Left lung (tissue), 10 donors: ENCODE data around the gene CCHCR1. TPM values are rescaled to one million over a fixed set of nuclear protein-coding genes. Genes with fewer than 3 reads are reported as not detected.

Experiments used
- ATAC-seq: fragments of 200-7000 bp; cut with Tn5 transposase; one replicate; pipeline ENCODE4 v1.9.1; 2020; ENCODE audit warnings: moderate library complexity
- DNase-seq, 4 donors: peaks; one replicate each; pipeline ENCODE4 v3.0.0-alpha.2; 2013 to 2020
- H3K27ac ChIP-seq, 2 donors: fragments of 200-600 bp; sonication (generic) in 1 of 2; one replicate each; pipeline versions ENCODE4 v1.5.0 to v1.8.0; 2020 to 2021
- H3K27me3 ChIP-seq, 2 donors: fragments of 200-600 bp; sonication (generic) in 1 of 2; one replicate each; pipeline versions ENCODE4 v1.5.0 to v1.8.0; 2020 to 2021
- H3K36me3 ChIP-seq, 2 donors: fragments of 200-600 bp; sonication (generic) in 1 of 2; one replicate each; pipeline versions ENCODE4 v1.5.0 to v1.8.0; 2020 to 2021
- H3K4me1 ChIP-seq, 2 donors: fragments of 200-600 bp; one replicate each; pipeline ENCODE4 v1.8.0; 2021
- H3K4me3 ChIP-seq, 2 donors: fragments of 200-600 bp; sonication (generic) in 1 of 2; one replicate each; pipeline versions ENCODE4 v1.5.0 to v1.8.0; 2020 to 2021; ENCODE audit warnings: mild to moderate bottlenecking in 1 of 2
- H3K9me3 ChIP-seq, 2 donors: fragments of 200-600 bp; sonication (generic) in 1 of 2; one replicate each; pipeline versions ENCODE4 v1.5.0 to v1.8.0; 2020 to 2021
- intact Hi-C, 2 donors: fragments of 100-400 bp; cut with DNase I; formaldehyde crosslinking; loops; one replicate each; pipeline versions ENCODE4 v1.11.2 to v1.14.2; 2022
- polyA plus RNA-seq, 6 donors: library from polyadenylated mRNA; unstranded; fragments of 120-200 nt; gene quantifications; one replicate each; pipeline ENCODE4 v1.2.1, GENCODE V29; 2013; ENCODE audit not compliant: insufficient read length in 6 of 6
- total RNA-seq, 2 donors: library from RNA; stranded (reverse); fragmentation: NEBNext Ultra II Directional; extraction: Animal tissue kit (Norgen Biotek cat#: 25700); gene quantifications; one replicate each; pipeline ENCODE4 v1.2.1, GENCODE V29; 2021
- TF ChIP-seq, protein P1 (sequence below), 2 donors: fragments of 200-600 bp; sonication (generic) in 1 of 2; IDR thresholded peaks; one replicate each; pipeline versions ENCODE4 v1.5.0 to v1.8.0; 2021; ENCODE audit warnings: antibody characterized with exemption in 2 of 2
- donor health status: DM: no; HTN: yes; CAD: no.
- donor health status: DM: no; HTN: no; CAD: no.

CCHCR1 gene
- total and polyA plus RNA-seq, 8 donors = 18.9 to 38.8 (median 35.1) TPM

DNA sequence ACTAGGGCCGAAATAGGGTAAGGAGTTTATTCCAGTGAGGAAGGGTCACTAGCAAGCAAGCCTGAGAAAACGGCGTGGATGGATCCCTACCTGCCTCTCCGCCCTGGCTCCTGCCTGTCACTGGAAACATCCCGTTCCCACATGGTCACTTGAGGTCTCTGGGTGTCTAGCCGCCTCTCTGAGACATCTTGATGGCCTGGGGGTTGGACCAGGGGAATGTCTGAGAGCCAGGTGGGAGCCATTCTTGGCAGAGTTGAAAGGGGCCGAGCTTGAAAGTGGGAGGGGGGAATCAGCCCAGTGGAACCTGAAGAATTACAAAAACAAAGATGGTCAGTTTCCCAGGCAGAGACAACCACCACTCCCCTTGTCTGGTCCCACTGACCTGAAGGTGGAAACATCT, 961 bp downstream of the CCHCR1 start:
- Histone ChIP-seq H3K27me3 (no peaks in the 10 kb centered on the region), H3K27ac (no peak overlapping the region), H3K36me3 (peaks cover 0 to 16% of the 10 kb centered on the region in 2 donors), H3K4me3 (no peak overlapping the region), H3K9me3 (no peaks in the 10 kb centered on the region), H3K4me1 (peaks cover 7 to 24% of the 10 kb centered on the region in 2 donors)
- intact Hi-C loops = no loop called here
- no peak for ATAC-seq
- TF ChIP-seq, protein P1, sequence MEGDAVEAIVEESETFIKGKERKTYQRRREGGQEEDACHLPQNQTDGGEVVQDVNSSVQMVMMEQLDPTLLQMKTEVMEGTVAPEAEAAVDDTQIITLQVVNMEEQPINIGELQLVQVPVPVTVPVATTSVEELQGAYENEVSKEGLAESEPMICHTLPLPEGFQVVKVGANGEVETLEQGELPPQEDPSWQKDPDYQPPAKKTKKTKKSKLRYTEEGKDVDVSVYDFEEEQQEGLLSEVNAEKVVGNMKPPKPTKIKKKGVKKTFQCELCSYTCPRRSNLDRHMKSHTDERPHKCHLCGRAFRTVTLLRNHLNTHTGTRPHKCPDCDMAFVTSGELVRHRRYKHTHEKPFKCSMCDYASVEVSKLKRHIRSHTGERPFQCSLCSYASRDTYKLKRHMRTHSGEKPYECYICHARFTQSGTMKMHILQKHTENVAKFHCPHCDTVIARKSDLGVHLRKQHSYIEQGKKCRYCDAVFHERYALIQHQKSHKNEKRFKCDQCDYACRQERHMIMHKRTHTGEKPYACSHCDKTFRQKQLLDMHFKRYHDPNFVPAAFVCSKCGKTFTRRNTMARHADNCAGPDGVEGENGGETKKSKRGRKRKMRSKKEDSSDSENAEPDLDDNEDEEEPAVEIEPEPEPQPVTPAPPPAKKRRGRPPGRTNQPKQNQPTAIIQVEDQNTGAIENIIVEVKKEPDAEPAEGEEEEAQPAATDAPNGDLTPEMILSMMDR (IDR thresholded peaks at IDR 0.05) = no peak
- no peak for DNase-seq

DNA sequence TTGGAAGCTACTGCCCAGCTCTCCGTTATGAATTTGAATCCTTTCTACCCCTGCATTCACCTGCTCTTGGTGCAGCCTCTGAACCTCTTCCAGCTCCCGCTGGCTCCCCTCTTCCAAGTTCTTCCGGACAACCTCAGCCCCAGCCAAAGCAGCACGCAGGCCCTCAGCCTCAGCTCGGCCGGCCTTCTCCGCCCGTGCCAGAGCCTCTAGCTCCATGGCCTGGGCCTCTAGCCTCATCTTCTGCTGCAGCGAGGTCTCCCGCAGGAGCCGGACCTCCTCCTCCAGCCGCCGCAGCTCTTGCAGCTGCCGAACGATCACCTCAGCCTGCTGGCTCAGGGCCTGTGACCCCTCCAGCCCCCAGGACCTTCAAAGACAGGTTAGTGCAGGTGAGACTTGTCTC, 3.2 kb downstream of the CCHCR1 start:
- H3K27me3 ChIP-seq = no peaks in the 10 kb centered on the region
- peaks cover 0 to 33% of the 10 kb centered on the region in 2 donors for H3K36me3 ChIP-seq
- no peak overlapping the region for H3K27ac ChIP-seq
- intact Hi-C loops = no loop called here
- H3K9me3 ChIP-seq = no peaks in the 10 kb centered on the region
- DNase-seq (no peak), ATAC-seq (no peak)
- peaks cover 6 to 18% of the 10 kb centered on the region in 2 donors for H3K4me1 ChIP-seq
- no peak overlapping the region for H3K4me3 ChIP-seq
- TF ChIP-seq, protein P1 (IDR thresholded peaks at IDR 0.05) = no peak

DNA sequence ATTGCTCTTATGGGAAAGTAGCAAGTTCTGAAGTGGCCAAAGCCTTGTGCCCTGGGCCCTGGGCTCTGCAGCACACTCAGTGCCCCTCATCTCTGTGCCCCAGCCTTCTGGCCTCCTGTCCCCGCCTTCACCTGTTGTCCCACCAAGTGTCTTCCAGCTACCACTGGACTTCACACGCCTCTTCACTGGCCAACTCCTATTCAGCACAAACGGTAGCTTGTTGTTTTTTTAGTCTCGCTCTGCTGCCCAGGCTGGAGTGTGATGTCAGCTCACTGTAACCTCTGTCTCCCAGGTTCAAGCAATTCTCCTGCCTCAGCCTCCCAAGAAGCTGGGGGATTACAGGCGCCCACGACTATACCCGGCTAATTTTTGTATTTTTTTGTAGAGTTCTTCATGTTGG, 4.8 kb downstream of the CCHCR1 start:
- intact Hi-C loops = no loop called here
- DNase-seq (no peak), ATAC-seq (no peak)
- Histone ChIP-seq H3K9me3 (no peaks in the 10 kb centered on the region), H3K4me3 (no peak overlapping the region), H3K27me3 (no peaks in the 10 kb centered on the region), H3K36me3 (peaks cover 0 to 36% of the 10 kb centered on the region in 2 donors), H3K27ac (no peak overlapping the region), H3K4me1 (peaks cover 0 to 8% of the 10 kb centered on the region in 2 donors)
- TF ChIP-seq, protein P1 (IDR thresholded peaks at IDR 0.05) = no peak

DNA sequence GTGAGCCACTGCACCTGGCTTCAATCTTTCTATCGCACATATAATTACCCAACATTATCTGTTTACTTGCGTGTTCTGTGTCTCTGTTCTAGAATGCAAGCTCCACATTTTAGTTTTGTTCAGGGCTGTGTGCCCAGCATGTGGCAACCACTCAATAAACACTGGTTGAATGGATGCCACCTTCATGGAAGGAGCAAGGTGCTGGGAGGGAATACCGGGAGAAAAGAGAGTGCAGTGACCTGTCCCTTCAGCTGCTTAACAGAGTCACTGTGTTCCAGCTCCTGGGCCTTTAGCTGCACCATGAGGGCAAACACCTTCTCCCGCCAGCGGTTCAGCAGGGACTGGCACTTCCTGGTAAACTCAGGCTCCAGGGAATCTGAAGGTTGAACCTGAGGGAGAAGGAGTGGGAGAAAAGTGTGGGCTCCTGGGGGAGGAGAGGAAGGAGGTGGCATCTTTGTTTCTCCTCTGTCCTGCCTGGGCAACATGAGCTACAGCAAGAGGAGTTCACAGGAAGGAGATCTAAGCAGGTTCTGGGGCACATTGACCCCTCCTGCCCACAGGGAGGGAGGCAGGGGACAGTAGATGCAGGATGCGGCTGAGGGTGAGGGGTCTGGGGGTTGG, 7.7 kb downstream of the CCHCR1 start:
- Histone ChIP-seq H3K9me3 (no peaks in the 10 kb centered on the region), H3K27me3 (no peaks in the 10 kb centered on the region), H3K36me3 (peaks cover 0 to 40% of the 10 kb centered on the region in 2 donors), H3K27ac (no peak overlapping the region), H3K4me1 (no peaks in the 10 kb centered on the region), H3K4me3 (no peak overlapping the region)
- no peak for ATAC-seq
- no peak for DNase-seq
- TF ChIP-seq, protein P1 (IDR thresholded peaks at IDR 0.05) = no peak
- intact Hi-C loops = no loop called here

DNA sequence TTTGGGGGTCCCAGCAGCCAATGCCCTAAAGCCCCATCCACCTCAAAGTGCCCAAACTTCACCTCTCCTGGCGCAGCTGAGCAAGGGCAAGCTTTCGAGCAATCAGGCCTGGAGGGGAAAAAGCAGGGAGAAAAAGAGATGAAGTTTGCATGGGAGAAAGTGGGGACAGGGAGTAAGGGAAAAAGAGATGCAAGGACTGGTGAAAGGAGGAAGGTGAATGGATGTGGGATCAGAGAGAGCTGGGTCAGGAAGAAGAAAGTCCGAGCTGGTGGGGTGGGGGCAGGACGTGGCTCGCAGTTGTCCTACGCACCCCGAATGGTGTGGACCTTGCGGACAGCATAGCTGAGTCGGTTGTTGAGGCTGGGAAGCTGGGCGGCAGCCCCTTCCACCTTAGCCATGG, 12.2 kb downstream of the CCHCR1 start:
- Histone ChIP-seq H3K27me3 (no peaks in the 10 kb centered on the region), H3K36me3 (peaks cover 0 to 40% of the 10 kb centered on the region in 2 donors), H3K4me1 (no peaks in the 10 kb centered on the region), H3K4me3 (no peak overlapping the region), H3K27ac (no peak overlapping the region), H3K9me3 (no peaks in the 10 kb centered on the region)
- TF ChIP-seq, protein P1 (IDR thresholded peaks at IDR 0.05) = no peak
- intact Hi-C loops = no loop called here
- DNase-seq (no peak), ATAC-seq (no peak)
